Right hindlimb (tissue), 1 donor: Measurements from ENCODE around the gene GRID2.
"Not testable (repeated sequence)": the region's sequence is repeated elsewhere in the genome, so short reads cannot be mapped to it uniquely, and the experiment has no call there.

ENCODE experiments used
- DNase-seq: peaks from one replicate; pipeline ENCODE4 v3.0.0-alpha.2; 2018

Gene GRID2

GRCh38 chr4:93342738-93343137 lies 1039.0 kb downstream of the GRID2 start:
- DNase-seq, result no peak

DNA sequence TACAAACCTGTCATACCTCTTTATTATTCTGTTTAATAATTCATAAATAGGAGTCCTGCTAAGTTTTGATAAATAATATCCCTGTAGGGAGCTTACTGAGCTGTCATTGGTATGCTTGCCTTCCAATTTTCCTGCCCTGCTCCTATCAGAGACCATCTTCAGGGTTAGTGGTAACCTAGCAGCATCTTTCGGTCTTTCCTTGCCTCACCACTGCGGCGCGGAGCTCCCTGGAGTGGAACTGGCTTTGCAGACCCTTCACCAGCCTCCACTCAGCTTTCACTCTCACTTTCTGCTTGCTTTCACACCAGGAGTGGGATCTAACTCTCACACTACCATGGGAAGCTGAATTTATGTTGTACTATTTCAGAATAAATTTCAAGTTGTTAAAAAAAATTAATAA lies 1043.1 kb downstream of the GRID2 start:
- no peak for DNase-seq

- DNase-seq, result no peak
Measured at GRCh38 chr4:93348896-93349295, 1045.1 kb downstream of the GRID2 start.

GRCh38 chr4:93351846-93352245 lies 1048.1 kb downstream of the GRID2 start:
- DNase-seq, result no peak

- DNase-seq, result no peak
Measured at GRCh38 chr4:93355411-93355810, 1051.6 kb downstream of the GRID2 start.

GRCh38 chr4:93359586-93359985 lies 1055.8 kb downstream of the GRID2 start:
- no peak for DNase-seq

- DNase-seq, result not testable (repeated sequence)
Measured at GRCh38 chr4:93366169-93366755, 1062.5 kb downstream of the GRID2 start.

DNA sequence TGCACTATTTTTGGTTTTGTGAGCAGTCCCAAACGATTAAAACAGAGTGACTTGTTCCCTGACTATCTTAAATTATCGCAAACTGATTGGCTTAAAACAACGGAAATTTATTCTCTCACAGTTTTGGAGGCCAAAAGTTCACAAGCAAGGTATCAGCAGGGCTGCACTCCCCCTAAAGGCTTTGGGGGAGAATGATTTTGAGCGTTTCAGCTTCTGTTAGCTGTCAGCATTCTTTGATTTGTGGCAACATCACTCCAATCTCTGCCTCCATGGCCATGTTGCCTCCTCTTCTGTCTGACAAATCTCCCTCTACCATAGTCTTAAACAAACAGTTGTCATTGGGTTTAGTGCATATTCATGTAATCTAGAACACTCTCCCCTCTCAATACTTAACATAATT lies 1065.2 kb downstream of the GRID2 start:
- DNase-seq, result no peak

GRCh38 chr4:93370256-93370655 lies 1066.5 kb downstream of the GRID2 start:
- DNase-seq, result no peak

DNA sequence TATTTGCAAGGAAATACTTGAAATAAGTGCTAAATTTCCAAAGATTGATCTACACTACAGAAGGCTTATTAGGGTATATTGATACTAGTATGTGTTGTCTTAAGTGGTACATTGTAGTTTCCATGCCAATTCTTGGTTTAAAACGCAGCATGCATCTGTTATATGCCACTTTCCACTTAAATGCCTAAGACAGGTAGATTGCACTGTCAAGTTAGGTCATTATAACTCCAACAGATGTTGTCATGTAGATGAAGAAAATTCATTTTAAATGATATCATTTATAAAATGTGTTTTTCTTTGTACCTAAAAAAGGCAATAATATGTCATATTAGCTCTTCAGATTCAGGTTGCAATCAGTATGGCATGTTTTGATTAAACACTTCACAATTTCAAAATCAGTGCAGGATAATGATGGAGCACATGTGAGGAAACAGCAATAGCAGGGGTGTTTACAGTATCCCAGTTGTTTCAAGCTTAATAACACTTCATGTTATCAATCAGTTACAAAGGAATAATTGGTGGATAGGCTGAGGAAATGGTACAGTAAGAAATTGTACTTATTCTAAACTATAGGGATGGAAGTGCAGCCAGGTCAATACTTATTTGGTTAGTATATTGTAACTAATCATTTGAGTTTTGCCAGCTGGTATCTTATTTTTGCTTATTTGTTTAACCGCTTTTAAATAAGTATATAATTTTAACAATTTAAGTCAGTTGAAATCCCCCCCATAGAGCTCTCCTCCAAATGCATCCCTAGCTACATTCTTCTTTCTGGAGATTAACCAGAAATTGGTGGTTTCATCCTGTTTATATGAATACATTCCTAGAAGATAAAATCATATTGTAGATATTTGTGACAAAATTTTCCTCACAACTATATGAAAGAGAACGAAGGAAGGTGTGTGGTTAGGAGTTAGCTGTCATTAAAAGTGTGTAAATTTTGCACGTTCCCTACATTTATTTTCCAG lies 1070.4 kb downstream of the GRID2 start:
- no peak for DNase-seq

DNA sequence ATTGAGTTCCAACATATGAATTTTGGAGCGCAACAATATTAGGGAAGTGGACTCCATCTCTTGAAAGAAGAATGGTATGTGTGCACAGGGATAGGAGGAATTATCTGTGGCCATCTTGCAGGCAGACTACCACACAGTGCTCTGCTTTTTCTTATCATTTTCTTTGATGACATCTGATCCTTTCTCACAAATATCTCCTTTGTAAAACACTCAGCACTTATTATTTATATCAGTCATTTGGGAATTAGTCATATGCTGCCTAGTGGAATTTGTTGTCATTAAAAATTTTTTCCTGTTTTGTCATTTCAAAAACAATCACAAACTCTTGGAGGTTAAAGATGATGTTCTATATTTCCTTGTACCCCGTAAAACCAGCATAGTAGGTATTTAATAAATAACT lies 1080.5 kb downstream of the GRID2 start:
- no peak for DNase-seq

- no peak for DNase-seq
Measured at GRCh38 chr4:93384887-93385286, 1081.1 kb downstream of the GRID2 start.

- no peak for DNase-seq
Measured at GRCh38 chr4:93394545-93395081, 1090.8 kb downstream of the GRID2 start.

GRCh38 chr4:93396272-93396671 lies 1092.5 kb downstream of the GRID2 start:
- no peak for DNase-seq

DNA sequence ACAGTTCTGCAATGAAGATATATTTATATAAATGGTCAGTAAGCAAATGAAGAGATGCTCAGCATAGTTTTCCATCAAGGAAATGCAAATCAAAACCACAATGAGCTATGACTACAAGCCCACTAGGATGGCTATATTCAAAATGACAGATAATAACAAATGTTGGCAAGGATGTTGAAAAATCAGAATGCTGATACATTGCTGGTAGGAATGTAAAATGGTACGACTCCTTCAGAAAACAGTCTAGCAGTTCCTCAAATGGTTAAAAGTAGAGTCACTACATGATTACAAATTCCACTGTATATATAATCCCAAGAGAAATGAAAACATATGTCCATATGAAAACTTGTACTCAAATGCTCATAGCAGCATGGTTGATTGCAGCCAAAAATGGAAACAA lies 1099.8 kb downstream of the GRID2 start:
- DNase-seq, result no peak

GRCh38 chr4:93407493-93408275 lies 1103.9 kb downstream of the GRID2 start:
- no peak for DNase-seq

GRCh38 chr4:93409035-93409434 lies 1105.3 kb downstream of the GRID2 start:
- no peak for DNase-seq

DNA sequence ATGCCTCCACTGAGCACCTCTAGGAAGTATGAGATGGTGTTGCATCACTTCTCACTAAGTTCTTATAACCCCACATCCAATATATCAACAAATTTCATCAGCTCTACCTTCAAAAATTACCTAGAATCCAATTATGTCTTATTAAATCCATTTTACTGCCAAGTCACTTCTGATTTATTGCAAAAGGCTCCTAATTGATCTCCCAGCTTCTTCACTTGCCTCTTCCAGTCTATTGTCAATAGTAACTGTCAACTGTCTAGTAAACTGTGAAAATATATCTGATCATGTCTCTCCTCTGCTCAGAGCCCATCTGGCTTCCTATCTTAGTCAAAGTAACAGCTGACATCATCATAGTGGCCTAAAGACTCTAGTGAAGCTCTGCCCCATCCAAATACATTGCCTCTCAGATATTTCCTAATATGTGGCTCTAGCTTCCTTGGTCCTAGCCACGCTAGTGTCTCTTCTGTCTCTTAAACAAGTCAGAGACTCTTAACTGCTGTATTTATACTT lies 1110.3 kb downstream of the GRID2 start:
- no peak for DNase-seq

GRCh38 chr4:93416344-93417128 lies 1112.8 kb downstream of the GRID2 start:
- DNase-seq, result no peak

DNA sequence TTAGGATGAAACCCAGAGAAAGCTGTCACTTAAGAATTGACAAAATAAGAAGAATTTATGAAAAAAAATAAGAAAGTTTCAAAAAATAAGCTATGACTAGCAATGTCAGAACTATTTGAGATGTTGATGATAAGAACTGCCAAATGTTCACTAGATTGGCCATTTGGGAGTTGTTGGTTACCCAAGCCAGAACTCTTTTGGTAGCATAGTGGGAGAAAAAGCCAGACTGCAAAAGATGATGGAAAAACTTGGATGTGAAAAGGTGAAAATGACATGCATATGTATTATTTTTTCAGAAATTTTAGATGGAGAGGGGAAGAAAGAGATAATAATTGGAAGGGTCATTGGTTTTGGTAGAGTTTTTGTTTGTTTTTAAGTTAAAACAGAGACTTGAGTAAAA lies 1127.6 kb downstream of the GRID2 start:
- no peak for DNase-seq

GRCh38 chr4:93433840-93434239 lies 1130.1 kb downstream of the GRID2 start:
- DNase-seq, result no peak

GRCh38 chr4:93436000-93436626 lies 1132.3 kb downstream of the GRID2 start:
- DNase-seq, result no peak
